ENCODE data around the gene CBX3.
"Not testable (repeated sequence)": the region's sequence is repeated elsewhere in the genome, so short reads cannot be mapped to it uniquely, and the experiment has no call there.

CBX3 gene

DNA sequence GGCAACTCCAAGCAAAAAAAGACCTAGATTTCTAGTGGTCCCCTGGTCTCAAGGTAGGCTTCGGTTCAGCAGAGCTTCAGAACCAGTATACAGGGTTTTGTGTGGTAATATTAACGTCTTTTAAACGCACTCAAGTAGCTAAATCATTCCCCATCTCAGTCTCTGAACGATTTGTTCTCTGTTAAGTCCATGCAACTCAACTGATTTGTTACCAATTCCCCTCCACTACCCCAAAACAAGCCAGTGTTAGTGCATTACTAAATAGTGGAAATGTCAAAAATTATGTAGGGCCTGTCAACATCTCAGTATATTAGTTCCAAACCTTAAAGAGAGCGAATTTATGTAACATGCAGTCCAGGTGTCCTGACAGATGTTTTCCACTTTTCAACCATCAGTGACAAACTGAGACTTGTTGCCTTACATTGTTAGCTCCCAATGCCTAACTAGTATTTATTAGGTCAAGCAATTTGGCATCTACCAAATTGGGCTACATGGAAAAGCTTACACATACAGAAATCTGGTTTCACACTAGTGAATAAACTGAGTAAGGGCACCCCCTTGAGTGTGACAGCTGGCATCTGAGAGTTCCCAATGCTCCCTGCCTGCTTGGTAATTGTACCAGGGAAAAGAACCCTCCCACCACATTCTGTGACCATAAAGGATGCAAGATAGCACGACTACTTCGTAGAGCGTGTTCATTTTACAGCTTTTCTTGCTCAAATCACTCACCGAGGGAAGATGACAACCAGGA is 13.2 kb upstream of the CBX3 start:
- DNase-seq (ENCODE audit: low spot score), result no peak

DNA sequence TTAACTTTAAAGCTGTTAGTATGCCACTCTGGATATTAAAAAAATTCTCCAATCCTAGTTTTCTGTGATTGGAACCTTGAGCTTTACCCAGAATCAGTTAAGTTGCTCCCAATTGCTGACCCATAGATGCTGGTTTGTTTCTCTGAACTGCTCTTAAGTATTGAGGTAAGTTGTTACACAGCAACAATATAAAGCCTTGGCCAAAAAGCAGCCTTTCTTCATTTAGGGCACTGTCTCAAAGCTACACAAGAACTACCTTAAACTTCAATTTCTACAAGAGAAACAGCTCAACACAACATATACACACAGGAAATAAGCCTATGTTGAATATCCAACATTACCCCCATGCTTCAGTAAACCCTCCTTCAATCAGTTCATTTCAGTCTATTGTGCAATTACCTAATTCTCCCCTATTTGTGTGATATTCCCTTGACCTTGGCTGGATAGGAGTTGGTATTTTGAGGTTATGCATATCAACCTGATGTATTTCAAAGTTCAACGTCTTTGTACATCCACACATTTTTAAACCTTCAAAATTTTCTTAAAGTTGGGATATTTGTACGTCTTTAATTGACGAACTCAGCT is 12.5 kb upstream of the CBX3 start:
- no peak for DNase-seq (ENCODE audit: low spot score)

DNA sequence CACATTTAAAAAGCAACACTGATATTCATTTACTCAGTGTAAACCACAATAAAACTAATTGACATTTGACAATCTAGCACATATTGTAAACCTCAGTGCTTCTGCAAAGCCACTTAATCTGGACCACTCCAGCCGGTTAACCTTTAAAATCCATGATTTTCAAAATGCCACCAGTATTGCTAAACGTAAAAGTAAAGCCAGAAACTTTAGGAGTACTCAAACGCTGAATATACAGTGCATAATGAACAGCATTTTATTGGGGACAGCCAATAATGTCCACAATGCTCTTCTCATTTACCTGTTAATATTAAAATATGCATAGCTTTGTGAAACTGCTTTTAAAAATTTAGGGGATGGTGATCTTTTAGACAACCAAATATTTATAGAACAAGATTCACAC is 11.8 kb upstream of the CBX3 start:
- no peak for DNase-seq (ENCODE audit: low spot score)

DNA sequence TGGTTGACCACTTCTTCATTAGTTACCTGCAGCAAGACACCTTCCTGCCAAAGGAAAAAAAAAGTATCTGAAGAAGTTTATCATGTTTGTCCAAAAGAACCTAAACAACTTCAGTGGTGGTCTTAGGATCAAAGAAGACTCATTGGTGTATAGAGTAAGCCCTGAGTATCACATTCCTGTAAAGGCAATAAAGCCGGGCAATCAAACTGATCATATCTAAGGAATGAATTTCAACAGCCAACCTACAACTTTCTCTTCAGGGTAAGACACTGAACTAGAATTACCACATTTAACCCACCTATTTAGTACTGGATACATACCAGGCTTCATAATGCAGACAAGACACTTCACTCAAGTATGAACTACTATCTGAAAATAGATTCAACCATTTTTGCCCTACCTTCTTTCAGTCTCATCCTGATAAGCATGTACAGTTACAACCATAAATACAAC is 11.1 kb upstream of the CBX3 start:
- no peak for DNase-seq (ENCODE audit: low spot score)

DNA sequence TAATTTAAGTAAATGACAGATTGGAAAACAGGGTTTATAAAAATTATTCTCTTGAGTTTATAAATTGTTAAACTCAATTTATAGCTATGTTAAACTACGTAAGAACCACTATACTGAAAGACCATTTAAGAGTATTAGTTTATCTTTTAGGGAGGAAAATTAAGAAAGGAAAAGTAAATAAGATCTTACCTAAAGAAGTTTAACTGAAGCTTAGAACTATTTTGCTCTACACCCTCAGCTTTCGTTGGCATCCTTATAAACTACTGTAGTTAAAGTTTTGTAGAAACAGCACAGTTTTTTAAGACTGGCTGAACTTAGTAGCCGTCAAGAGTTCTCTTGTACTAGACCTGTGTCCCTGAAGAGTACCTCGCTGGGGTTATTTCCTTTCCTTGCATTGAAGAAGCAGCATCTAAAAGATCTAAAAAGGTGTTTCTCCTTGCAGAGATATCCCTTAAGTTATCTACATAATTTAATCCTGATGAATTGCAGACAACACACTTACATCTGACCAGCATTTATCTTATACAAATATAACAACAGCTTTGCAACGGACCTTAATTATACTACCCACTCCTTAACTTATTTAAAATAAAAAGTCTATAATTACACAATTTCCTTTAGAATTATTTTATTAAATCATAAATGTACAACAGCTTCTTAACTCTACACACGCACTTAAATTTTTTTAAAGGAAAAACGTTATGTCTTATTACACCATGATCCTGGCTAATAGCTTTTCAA is 10.1 kb upstream of the CBX3 start:
- DNase-seq (ENCODE audit: low spot score), result no peak

DNA sequence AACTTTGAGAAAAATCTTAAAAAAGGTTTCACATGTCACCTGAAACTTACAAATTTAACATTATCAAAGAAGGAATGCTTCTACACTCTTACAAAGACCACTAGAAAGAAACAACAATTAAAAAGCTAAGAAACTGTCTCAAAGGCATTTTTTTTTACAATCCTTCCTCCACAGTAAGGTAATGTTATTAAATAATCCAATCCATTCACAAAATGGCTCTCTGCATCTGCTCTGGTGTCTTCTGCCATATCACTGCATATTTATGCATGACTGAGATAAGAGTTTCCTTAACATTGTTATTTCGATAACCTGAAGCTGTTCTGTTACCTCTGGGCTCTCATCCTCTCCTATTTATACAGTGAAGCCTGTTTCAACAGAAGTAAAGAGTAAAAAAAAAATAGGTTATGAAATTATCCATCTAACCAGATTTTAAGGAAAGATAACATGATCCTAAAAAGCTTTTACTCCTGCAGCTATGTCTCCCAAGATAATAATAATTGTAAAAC is 9.5 kb upstream of the CBX3 start:
- no peak for DNase-seq (ENCODE audit: low spot score)

DNA sequence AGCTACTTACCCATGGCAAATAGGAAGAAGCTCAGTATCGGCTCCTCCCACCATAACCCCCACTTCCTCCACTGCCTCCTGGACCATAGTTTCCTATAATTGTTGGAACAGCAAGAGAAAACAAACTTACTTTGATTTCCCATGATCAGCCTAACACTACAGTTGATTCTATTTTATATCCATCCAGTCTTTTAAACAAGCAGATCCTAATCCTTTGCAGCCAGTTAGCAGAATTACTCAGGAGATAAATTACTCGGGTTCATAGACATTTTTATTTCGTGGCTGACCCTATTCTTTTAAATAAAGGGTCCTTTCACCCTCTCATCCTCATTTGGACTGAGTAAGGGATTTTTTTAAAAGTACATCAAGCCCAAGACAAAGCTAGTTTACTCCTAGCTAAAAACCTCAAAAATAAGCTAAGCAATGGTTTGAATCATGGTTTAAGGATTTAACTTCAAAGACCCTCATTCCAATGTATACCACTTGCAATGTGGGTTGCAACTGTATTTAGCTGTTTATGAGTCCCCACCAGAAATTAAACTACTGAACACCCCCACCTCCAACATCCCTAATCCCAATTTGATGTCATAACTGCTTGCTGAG is 9.0 kb upstream of the CBX3 start:
- no peak for DNase-seq (ENCODE audit: low spot score)

DNA sequence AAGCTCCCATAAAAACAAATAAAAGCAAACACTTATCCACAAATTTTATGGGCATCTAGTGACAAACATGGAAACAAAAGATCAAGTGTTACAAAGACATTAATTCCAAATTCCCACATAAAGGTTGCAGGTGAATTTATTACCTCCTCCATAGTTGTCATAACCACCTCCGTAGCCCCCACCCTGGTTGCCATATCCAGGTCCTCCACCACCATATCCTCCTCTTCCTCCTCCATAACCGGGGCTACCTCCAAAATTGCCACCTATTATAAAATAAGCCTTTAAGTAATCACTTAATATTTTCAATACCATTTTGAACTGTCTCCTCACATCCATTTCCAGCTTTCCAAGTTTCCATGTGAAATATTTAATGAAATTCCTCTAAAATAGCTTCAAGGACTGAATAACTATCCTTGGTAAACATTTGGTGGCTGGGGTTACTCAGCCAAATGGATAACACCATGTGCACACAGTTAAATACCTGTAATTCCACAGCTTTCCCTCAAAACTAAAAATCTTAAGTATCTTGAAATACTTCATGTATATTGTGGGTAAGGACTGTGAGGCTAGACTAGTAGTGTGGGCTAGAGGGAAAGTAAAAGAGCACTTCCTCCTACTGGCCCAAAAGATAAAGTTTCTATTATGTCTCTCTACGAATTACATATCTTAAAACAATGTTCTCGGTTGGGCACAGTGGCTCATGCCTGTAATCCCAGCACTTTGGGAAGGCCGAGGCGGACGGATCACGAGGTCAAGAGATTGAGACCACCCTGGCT is 7.9 kb upstream of the CBX3 start:
- no peak for DNase-seq (ENCODE audit: low spot score)

DNA sequence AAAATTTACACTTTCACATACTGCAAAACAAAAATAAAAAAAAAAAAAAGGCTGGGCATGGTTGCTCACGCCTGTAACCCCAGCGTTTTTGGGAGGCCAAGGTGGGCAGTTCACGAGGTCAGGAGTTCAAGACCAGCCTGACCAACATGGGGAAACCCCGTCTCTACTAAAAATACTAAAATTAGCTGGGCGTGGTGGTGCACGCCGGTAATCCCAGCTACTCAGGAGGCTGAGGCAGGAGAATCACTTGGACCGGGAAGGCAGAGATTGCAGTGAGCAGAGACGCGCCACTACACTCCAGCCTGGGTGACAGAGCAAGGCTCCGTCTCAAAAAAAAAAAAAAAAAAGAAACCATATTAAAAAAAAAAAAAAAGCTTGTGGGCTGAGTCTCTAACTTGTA is 6.8 kb upstream of the CBX3 start:
- not testable (repeated sequence) for DNase-seq (ENCODE audit: low spot score)

DNA sequence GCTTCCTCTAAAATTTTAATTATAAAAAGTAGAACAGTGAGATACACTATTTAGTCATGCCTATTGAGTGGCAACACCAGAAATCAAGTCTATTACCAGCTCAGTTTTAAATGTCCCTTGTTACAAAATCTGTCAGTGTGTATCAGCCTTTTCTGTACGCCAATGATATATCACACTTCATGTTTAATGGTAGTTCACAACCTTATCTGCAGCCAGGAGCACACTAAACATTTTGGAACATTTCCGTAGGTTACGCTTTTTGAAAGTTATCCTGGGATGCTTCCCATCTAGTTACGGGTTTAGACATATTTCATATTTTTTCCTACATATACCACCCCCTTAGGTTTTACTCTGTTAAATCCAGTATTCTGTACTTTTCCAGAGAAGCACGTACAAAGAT is 6.4 kb upstream of the CBX3 start:
- no peak for DNase-seq (ENCODE audit: low spot score)

DNA sequence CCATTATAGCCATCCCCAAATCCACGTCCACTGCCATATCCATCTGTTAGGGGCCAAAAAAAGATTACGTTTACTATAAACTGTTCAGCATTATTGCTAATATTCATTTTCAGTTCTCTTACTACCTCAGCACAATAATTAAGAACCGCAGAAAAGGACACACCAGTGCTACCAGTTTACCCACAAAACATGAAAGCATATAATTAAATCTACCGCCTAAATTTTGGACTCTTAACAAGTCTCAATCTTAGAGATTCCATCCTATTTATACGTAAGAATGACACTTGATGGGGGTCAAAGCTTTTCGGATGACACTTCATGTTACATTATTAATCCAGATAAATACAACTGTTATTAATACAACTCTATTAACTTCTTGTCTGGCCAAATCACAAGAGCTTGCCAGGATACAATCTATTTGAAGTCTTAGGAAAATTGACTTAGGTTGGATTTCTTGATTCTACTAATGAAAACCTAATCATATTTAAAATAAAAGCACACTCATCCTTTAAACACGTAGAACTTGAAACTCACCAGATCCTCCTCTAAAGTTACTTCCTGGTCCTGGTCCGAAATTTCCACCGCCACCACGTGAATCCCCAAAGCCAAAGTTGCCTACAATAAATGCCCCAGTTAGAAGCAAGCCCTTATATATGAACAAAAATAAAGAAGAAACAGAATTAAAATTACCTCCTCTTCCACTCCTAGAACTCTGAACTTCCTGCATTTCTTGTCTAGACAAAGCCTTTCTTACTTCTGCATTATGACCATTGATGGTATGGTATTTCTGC is 5.5 kb upstream of the CBX3 start:
- no peak for DNase-seq (ENCODE audit: low spot score)

DNA sequence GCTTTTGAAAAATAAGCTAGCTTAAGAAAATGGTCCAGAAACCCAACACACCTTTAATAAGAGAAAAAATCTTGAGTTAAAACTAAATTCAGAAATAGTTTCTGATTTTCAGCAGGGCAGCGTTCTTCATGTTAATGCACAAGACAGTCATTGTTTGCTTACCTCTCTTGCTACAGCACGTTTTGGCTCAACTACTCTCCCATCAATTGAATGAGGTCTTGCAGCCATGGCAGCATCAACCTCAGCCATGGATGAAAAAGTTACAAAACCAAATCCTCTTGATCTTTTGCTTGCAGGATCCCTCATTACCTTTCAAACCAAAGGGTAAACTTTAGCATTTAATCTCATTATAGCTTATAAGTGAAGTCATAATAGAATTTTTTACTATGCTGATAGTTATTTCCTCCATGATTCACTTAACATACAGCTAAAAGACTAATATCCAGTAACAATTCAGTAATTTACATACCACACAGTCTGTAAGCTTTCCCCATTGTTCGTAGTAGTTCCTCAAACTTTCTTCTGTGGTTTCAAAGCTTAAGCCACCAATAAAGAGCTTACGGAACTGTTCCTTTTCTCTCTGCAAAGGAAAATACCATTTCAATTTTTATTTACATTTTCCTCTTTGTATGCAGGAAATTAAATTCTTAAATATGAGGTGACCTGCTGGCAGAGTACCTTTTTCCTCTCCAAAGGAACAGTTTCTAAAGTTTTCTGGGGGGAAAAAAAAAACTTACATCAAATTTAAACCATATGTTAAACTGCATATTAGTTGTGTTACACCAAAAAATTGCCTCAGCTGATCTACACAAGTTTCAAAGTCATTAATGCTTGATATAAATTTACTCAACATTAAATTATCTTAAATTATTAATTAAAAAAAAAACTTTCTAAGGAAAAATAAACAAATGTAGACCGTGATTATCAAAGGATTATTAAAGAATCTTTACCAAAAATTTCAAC is 4.1 kb upstream of the CBX3 start:
- no peak for DNase-seq (ENCODE audit: low spot score)

DNA sequence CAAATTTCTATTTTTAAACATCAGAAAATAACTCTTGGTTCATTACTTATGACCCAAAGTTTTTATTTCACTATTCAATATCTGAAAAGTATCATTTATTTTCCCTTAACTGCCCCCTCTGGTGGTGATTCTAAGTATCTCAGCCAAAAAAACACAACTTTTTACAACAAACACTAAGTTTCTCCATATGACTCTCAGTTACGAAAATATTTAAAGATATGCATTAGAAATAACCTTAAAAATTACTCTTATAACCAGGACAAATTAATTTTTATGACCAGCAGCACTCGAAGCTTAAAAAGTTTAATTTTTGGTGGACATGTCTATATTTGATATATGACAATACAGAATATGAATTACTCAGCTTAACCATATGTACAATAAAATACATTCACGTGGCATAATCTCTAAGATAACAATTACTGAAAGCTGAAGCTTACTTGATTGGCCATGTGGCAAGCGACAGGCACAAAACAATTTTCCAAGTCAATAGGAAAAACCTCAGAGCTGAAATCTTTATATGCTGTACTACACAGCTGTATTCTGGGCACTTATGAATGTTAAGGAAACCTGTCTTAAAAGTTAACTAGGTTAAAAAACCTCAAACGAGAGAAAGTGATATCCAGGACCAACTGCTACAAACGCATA is 3.3 kb upstream of the CBX3 start:
- DNase-seq (ENCODE audit: low spot score), result no peak

DNA sequence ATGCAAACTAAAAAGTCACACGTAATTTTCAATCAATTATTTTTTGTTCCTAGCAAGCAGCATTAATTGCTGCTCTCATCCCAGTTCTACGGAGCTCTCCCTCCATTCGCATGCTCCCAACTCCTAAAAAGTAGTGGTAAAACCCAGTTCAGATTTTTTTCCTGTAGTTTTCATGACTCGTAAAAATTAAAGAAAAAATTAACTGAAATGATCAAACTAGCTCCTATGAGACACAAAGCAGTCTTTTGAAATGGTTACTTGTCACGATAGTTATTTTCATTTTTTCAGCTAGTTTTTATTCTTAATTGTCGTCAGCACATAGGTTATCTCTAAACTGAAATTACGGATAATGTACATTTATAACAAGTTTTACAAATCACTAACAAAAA is 2.8 kb upstream of the CBX3 start:
- no peak for DNase-seq (ENCODE audit: low spot score)

DNA sequence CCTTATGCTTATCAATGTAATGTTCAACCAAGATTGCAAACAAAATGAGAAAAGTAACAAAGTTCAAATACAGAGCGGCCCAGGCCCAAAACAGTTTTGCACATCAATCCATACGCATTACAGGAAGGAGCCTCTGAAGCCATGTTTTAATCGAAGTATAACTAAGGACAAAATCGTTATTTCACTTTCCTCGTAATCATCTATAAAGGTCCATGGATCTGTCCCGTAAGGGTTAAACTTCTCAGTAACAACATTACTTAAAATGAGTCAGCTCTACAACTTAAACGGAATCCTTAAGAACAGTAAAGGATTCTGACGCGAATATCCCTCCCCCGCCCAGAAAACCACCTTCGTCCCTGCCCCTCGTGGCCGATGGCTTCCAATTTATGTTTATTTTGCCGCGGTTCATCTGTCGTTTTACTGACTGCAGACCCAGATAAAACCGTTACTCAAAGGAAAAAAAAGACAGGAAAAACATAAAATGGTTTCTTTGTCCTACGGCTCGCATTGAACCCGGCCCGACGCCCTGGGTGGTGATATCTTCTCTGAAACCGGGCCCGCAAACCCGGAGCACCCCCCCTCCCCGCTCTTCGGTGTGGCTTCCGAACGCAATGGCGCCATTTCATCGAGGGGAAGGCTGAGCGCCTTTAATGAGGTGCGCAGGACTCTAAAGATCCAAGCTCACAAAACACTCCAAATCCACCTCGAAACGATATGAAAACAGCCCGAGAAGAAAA is 2.1 kb upstream of the CBX3 start:
- peak; percentile 81 for DNase-seq (ENCODE audit: low spot score)

DNA sequence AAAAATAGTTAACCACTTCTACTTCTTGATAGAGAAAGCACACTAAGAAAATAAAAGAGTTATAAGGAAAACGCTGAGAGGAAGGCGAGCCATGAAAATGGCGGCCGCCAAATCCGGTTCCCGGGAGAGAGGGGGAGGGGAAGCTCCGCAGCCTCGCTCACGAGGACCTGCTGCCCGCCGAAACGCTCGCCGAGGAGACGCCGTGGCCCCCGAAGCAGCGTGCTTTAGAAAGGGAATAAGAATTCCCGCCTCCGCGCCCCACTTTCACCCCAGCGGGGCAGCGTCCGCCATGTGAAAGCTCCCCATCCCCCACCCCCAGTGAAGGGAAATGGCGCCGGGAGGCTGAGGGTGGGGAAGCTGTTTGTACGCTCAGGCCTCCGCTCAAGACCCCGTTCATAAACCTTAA is 1.5 kb upstream of the CBX3 start:
- DNase-seq (ENCODE audit: low spot score), result peak; percentile 87

DNA sequence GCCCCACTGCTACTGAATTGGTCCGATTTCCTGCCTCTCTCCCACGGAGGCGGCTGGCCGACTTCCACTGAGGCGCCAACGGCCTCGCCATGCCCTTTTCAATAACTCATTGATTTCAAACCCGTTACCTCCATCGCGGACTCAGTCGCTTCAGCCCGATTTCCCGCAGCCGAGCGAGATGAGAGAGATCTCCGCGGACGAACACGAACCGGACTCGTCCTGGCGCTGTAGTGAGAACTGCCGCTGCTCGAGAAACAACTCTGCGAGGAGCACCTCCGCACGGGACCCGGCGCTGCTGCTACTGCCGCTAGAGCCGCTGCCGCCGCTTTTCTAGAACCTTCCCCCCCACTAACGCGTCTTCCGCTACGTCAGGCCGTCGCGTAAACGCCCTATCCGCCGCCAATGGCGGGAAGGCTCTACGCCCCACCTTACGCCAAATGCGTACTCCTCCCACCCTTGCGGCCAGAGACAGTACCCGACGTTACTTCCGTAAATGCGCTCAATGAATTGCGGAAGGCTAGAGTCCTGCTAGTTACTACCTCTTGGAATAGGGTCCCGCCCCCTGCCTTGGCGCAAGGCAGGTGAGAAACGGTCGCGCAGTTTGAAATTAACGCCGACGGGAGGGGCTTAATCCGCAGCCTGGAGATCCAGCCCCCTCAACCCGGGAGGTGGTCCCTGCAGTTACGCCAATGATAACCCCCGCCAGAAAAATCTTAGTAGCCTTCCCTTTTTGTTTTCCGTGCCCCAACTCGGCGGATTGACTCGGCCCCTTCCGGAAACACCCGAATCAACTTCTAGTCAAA is 900 bp upstream of the CBX3 start, which contains the start of gene HNRNPA2B1:
Gene HNRNPA2B1 (minus strand): TSS at position 303 of the 803 bp plus-strand sequence. CDS start 169 bp downstream, at position 134.
- DNase-seq (ENCODE audit: low spot score), result peak; percentile 98

All from left forelimb (tissue), 1 donor.